WTC11 (cell line): ENCODE data around the gene SYTL5. TPM values are rescaled to one million over a fixed set of nuclear protein-coding genes. Genes with fewer than 3 reads are reported as not detected.

Experiments used
- ATAC-seq: fragments of 200-7000 bp; cut with Tn5 transposase; 2 replicates; pipeline ENCODE4 v1.10.0; 2021; ENCODE audit warnings: mild to moderate bottlenecking, moderate library complexity
- CTCF ChIA-PET: fragments of 300-600 bp; sonication (Branson Sonifier 250); formaldehyde crosslinking; loops from one replicate; lab custom pipeline; 2021; ENCODE audit warnings: antibody characterized with exemption; lab: Charles Lee
- POLR2A ChIA-PET: fragments of 350-600 bp; sonication (Branson Sonifier 250); formaldehyde crosslinking; loops from one replicate; lab custom pipeline; 2021; ENCODE audit warnings: antibody characterized with exemption; lab: Charles Lee
- DNase-seq: peaks from one replicate; pipeline ENCODE4 v3.0.0; 2021; ENCODE audit warnings: low spot score
- H3K27ac Mint-ChIP-seq: 2 replicates; pipeline ENCODE4 v1.8.0; 2021; ENCODE audit warnings: mixed read lengths
- H3K27me3 Mint-ChIP-seq: 2 replicates; pipeline ENCODE4 v1.8.0; 2021; ENCODE audit warnings: low read depth, mild to moderate bottlenecking, moderate library complexity, mixed read lengths
- H3K36me3 Mint-ChIP-seq: 2 replicates; pipeline ENCODE4 v1.8.0; 2021; ENCODE audit warnings: mixed read lengths
- H3K4me1 Mint-ChIP-seq: 2 replicates; pipeline ENCODE4 v1.8.0; 2022; ENCODE audit warnings: mixed read lengths
- H3K4me3 Mint-ChIP-seq: 2 replicates; pipeline ENCODE4 v1.8.0; 2021; ENCODE audit warnings: mild to moderate bottlenecking, moderate library complexity, mixed read lengths
- H3K9me3 Mint-ChIP-seq: 2 replicates; pipeline ENCODE4 v1.8.0; 2021; ENCODE audit warnings: mixed read lengths
- CBFB ChIP-seq: sonication (generic); formaldehyde crosslinking; IDR thresholded peaks from 2 replicates; pipeline ENCODE4 v1.8.1; 2022; ENCODE audit warnings: mild to moderate bottlenecking, low read depth, missing genetic modification reagents
- CREB1 ChIP-seq: sonication (generic); formaldehyde crosslinking; IDR thresholded peaks from 2 replicates; pipeline ENCODE4 v1.8.0; 2023; ENCODE audit warnings: mild to moderate bottlenecking, missing genetic modification reagents
- EMX1 ChIP-seq: fragments of 250-450 bp; sonication (Bioruptor Pico); IDR thresholded peaks from 2 replicates; pipeline ENCODE4 v1.8.0; 2021; ENCODE audit warnings: mild to moderate bottlenecking
- ESRRA ChIP-seq: sonication (generic); formaldehyde crosslinking; IDR thresholded peaks from 2 replicates; pipeline ENCODE4 v1.8.1; 2022; ENCODE audit warnings: mild to moderate bottlenecking, missing genetic modification reagents, borderline replicate concordance
- ETV6 ChIP-seq: sonication (generic); formaldehyde crosslinking; IDR thresholded peaks from 2 replicates; pipeline ENCODE4 v1.8.1; 2022; ENCODE audit warnings: mild to moderate bottlenecking, missing genetic modification reagents
- FOXP1 ChIP-seq: sonication (generic); formaldehyde crosslinking; IDR thresholded peaks from 2 replicates; pipeline ENCODE4 v1.8.0; 2022; ENCODE audit warnings: missing genetic modification reagents, mild to moderate bottlenecking, moderate library complexity, borderline replicate concordance
- GABPB1 ChIP-seq: sonication (generic); formaldehyde crosslinking; IDR thresholded peaks from 2 replicates; pipeline ENCODE4 v1.8.1; 2023; ENCODE audit warnings: mild to moderate bottlenecking, missing genetic modification reagents
- RORB ChIP-seq: fragments of 250-450 bp; sonication (Bioruptor Pico); IDR thresholded peaks from 2 replicates; pipeline ENCODE4 v1.9.0; 2021; ENCODE audit warnings: mild to moderate bottlenecking
- SOX15 ChIP-seq: fragments of 250-450 bp; sonication (Bioruptor Pico); IDR thresholded peaks from 2 replicates; pipeline ENCODE4 v1.9.0; 2021; ENCODE audit warnings: mild to moderate bottlenecking
- TEAD1 ChIP-seq: sonication (generic); formaldehyde crosslinking; IDR thresholded peaks from 2 replicates; pipeline ENCODE4 v1.8.0; 2022; ENCODE audit warnings: mild to moderate bottlenecking, missing genetic modification reagents
- TP53 ChIP-seq: sonication (generic); formaldehyde crosslinking; IDR thresholded peaks from 2 replicates; pipeline ENCODE4 v1.8.1; 2023; ENCODE audit warnings: mild to moderate bottlenecking, missing genetic modification reagents
- ZBTB43 ChIP-seq: sonication (generic); formaldehyde crosslinking; IDR thresholded peaks from 2 replicates; pipeline ENCODE4 v1.8.1; 2023; ENCODE audit warnings: mild to moderate bottlenecking, missing genetic modification reagents
- ZMAT4 ChIP-seq: fragments of 250-450 bp; sonication (Bioruptor Pico); IDR thresholded peaks from 2 replicates; pipeline ENCODE4 v1.9.0; 2021; ENCODE audit warnings: mild to moderate bottlenecking
- ZNF138 ChIP-seq: sonication (generic); formaldehyde crosslinking; conservative IDR thresholded peaks from 2 replicates; pipeline ENCODE4 v1.8.1; 2022; ENCODE audit warnings: mild to moderate bottlenecking, moderate library complexity, missing genetic modification reagents
- ZNF423 ChIP-seq: fragments of 250-450 bp; sonication (Bioruptor Pico); IDR thresholded peaks from 2 replicates; pipeline ENCODE4 v2.1.2; 2022; ENCODE audit warnings: mild to moderate bottlenecking, moderate library complexity
- ZNF512 ChIP-seq: sonication (generic); formaldehyde crosslinking; IDR thresholded peaks from 2 replicates; pipeline ENCODE4 v1.8.1; 2022; ENCODE audit warnings: missing genetic modification reagents, borderline replicate concordance
- ZNF532 ChIP-seq: fragments of 250-450 bp; sonication (Bioruptor Pico); IDR thresholded peaks from 2 replicates; pipeline ENCODE4 v1.9.0; 2021; ENCODE audit warnings: mild to moderate bottlenecking, borderline replicate concordance
- total RNA-seq: library from RNA; stranded (reverse); gene quantifications from 3 replicates; pipeline ENCODE4 v1.2.3, GENCODE V29; 2021
- TF ChIP-seq, protein P1 (sequence below): fragments of 250-450 bp; sonication (Bioruptor Pico); IDR thresholded peaks from 2 replicates; pipeline ENCODE4 v2.1.2; 2022; ENCODE audit warnings: mild to moderate bottlenecking, moderate library complexity
- TF ChIP-seq, protein P2 (sequence below): sonication (generic); formaldehyde crosslinking; IDR thresholded peaks from 2 replicates; pipeline ENCODE4 v1.8.1; 2022; ENCODE audit warnings: low read depth, missing genetic modification reagents, borderline replicate concordance
- TF ChIP-seq, protein P3 (sequence below): fragments of 250-450 bp; sonication (Bioruptor Pico); IDR thresholded peaks from 2 replicates; pipeline ENCODE4 v1.8.0; 2021; ENCODE audit warnings: mild to moderate bottlenecking
- TF ChIP-seq, protein P4 (sequence below): fragments of 250-450 bp; sonication (Bioruptor Pico); IDR thresholded peaks from 2 replicates; pipeline ENCODE4 v1.9.0; 2021; ENCODE audit warnings: mild to moderate bottlenecking

Gene SYTL5
- total RNA-seq, 1 experiment from 2014 or later: 0.26 TPM

- Mint-ChIP-seq H3K36me3 (no peaks in the 10 kb centered on the region), H3K9me3 (no peaks in the 10 kb centered on the region), H3K27ac (no peak overlapping the region), H3K4me1 (no peaks in the 10 kb centered on the region), H3K27me3 (no peaks in the 10 kb centered on the region), H3K4me3 (no peak overlapping the region)
- ChIA-PET POLR2A (no interaction called here), CTCF (no interaction called here)
- no peak for TF ChIP-seq EMX1 (CRISPR knock-in tag)
- TF ChIP-seq ZMAT4 (CRISPR knock-in tag): no peak
- no peak for TF ChIP-seq ESRRA (CRISPR knock-in tag)
- TF ChIP-seq SOX15 (CRISPR knock-in tag): no peak
- no peak for TF ChIP-seq FOXP1
- TF ChIP-seq ZNF512 (CRISPR knock-in tag): no peak
- TF ChIP-seq CBFB (CRISPR knock-in tag): no peak
- TF ChIP-seq ZNF423: no peak
- no peak for TF ChIP-seq RORB (CRISPR knock-in tag)
- no peak for TF ChIP-seq ZNF138
- ATAC-seq (no peak), DNase-seq (no peak)
Measured at GRCh38 chrX:38009641-38010040, 3.3 kb downstream of the SYTL5 start.

DNA sequence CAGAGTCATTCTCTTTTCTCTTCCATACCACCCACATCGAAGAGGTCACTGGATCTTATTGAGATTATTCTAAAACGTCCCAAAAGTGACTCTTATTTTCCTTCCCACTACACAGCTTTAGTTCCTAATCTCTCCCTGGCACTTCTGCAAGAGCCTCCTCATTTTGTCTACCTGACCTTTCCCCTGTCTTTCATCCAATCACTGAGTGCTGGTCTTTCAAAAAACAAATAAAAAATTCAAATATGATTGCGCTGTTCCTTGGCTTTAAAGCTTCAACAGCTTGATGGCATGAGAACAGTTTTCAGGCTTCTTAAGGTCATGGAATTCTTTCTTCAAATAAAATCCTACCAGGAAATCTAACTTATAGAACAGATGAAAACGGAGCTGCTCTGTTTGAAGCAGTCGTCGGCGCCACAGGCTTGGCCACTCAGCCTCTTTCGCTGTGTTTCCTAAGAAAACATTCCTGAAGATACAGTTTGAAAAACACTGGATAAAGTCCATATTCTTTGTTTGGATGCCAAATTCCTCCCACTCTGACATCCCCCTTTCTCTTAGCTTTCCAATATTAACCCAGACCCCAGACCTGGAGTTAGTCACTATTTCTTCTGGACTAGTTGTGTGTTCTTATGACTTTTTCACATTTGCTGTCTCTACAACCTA is 12.5 kb downstream of the SYTL5 start:
- DNase-seq: no peak
- CTCF ChIA-PET: no interaction called here
- TF ChIP-seq, protein P1, sequence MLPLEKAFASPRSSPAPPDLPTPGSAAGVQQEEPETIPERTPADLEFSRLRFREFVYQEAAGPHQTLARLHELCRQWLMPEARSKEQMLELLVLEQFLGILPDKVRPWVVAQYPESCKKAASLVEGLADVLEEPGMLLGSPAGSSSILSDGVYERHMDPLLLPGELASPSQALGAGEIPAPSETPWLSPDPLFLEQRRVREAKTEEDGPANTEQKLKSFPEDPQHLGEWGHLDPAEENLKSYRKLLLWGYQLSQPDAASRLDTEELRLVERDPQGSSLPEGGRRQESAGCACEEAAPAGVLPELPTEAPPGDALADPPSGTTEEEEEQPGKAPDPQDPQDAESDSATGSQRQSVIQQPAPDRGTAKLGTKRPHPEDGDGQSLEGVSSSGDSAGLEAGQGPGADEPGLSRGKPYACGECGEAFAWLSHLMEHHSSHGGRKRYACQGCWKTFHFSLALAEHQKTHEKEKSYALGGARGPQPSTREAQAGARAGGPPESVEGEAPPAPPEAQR (CRISPR knock-in tag): no peak
- TF ChIP-seq TEAD1 (CRISPR knock-in tag) (no peak), GABPB1 (CRISPR knock-in tag) (no peak), FOXP1 (no peak), CREB1 (no peak), TP53 (CRISPR knock-in tag) (no peak), ZNF532 (CRISPR knock-in tag) (no peak), ZBTB43 (CRISPR knock-in tag) (no peak), ETV6 (CRISPR knock-in tag) (no peak)
- TF ChIP-seq, protein P2, sequence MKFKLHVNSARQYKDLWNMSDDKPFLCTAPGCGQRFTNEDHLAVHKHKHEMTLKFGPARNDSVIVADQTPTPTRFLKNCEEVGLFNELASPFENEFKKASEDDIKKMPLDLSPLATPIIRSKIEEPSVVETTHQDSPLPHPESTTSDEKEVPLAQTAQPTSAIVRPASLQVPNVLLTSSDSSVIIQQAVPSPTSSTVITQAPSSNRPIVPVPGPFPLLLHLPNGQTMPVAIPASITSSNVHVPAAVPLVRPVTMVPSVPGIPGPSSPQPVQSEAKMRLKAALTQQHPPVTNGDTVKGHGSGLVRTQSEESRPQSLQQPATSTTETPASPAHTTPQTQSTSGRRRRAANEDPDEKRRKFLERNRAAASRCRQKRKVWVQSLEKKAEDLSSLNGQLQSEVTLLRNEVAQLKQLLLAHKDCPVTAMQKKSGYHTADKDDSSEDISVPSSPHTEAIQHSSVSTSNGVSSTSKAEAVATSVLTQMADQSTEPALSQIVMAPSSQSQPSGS (CRISPR knock-in tag): no peak
- TF ChIP-seq, protein P3, sequence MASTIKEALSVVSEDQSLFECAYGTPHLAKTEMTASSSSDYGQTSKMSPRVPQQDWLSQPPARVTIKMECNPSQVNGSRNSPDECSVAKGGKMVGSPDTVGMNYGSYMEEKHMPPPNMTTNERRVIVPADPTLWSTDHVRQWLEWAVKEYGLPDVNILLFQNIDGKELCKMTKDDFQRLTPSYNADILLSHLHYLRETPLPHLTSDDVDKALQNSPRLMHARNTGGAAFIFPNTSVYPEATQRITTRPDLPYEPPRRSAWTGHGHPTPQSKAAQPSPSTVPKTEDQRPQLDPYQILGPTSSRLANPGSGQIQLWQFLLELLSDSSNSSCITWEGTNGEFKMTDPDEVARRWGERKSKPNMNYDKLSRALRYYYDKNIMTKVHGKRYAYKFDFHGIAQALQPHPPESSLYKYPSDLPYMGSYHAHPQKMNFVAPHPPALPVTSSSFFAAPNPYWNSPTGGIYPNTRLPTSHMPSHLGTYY (CRISPR knock-in tag): no peak
- TF ChIP-seq, protein P4, sequence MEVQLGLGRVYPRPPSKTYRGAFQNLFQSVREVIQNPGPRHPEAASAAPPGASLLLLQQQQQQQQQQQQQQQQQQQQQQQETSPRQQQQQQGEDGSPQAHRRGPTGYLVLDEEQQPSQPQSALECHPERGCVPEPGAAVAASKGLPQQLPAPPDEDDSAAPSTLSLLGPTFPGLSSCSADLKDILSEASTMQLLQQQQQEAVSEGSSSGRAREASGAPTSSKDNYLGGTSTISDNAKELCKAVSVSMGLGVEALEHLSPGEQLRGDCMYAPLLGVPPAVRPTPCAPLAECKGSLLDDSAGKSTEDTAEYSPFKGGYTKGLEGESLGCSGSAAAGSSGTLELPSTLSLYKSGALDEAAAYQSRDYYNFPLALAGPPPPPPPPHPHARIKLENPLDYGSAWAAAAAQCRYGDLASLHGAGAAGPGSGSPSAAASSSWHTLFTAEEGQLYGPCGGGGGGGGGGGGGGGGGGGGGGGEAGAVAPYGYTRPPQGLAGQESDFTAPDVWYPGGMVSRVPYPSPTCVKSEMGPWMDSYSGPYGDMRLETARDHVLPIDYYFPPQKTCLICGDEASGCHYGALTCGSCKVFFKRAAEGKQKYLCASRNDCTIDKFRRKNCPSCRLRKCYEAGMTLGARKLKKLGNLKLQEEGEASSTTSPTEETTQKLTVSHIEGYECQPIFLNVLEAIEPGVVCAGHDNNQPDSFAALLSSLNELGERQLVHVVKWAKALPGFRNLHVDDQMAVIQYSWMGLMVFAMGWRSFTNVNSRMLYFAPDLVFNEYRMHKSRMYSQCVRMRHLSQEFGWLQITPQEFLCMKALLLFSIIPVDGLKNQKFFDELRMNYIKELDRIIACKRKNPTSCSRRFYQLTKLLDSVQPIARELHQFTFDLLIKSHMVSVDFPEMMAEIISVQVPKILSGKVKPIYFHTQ (CRISPR knock-in tag): no peak

More for the DNA sequence above, 12.5 kb downstream of the SYTL5 start:
- H3K27me3 Mint-ChIP-seq: no peaks in the 10 kb centered on the region
- no peak overlapping the region for H3K27ac Mint-ChIP-seq
- H3K36me3 Mint-ChIP-seq: no peaks in the 10 kb centered on the region
- no peak for ATAC-seq
- peaks cover 5% of the 10 kb centered on the region; the same call in 1 of the 2 replicates for H3K9me3 Mint-ChIP-seq
- H3K4me1 Mint-ChIP-seq: no peaks in the 10 kb centered on the region
- H3K4me3 Mint-ChIP-seq: no peak overlapping the region
- POLR2A ChIA-PET: no interaction called here
